NCI-H2107 (cell line): Measurements from ENCODE around the gene ATP2B2.

ENCODE experiments used
- DNase-seq: peaks from one replicate; lab custom pipeline; 2025; lab: John Stamatoyannopoulos, UW

Gene ATP2B2

DNA sequence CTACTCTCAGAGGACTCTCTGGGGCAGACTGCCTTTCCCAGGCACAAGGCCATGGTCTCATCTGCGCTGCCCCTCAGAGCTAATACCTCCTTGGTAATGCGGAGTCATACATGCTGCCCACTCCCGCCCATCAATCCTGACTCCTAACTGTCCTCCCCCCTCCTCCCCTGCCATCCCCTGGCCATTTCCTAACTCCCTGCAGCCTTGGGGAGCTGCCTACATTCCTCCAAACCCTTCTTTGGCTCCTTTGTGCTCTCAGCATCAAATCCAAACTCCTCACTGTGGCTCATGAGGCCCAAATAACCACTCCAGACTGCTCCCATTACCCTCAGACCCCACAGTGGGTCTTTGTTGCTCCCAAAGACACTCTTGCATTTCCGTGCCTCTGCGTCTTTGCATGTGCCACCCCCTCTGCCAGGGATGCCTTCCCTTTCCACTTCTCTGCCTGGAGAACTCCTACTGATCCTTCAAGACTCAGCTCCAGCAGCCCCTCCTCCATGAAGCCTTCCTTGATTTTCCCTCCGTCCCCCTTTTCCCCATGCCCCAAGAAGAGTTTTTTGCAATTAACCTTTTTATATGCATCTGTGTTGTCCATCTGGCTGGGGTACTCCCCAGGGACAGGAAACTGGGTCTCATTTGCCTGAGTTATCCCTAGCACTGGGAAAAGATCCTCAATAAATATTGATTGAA lies 5.5 kb upstream of the ATP2B2 start:
- no peak for DNase-seq

DNA sequence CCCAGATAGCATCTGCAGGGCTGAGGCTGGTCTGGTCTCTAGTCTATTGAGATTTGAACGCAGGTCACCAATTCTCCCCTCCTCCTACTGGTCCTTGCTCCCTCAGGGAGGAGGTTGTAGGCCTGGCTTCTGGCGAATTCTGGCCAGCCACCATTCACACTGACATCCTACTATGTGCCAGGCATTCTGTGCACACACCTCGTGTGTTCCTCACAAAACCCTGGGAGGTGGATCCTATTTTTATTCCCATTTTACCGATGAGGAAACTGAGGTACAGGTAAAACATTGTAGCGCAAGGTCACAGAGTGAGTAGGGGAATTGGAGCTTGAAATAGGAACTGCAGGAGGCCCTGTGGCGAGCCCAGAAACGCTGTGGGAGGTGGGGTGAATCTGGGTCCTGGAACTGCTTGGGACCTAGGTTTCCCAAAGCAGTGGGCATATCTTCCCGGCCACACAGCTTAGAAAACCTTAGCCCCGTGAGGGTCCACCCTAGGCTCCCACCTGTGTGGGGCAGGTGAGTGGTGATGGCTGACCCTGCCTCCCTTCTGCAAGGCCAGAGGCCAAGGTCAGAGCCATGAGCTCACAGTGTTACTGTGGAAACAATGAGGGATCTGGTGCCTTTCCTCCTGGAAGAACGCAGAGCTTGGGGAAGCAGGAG lies 4.8 kb upstream of the ATP2B2 start:
- no peak for DNase-seq

- no peak for DNase-seq
Observed at GRCh38 chr3:10509325-10509724, 3.9 kb upstream of the ATP2B2 start.

DNA sequence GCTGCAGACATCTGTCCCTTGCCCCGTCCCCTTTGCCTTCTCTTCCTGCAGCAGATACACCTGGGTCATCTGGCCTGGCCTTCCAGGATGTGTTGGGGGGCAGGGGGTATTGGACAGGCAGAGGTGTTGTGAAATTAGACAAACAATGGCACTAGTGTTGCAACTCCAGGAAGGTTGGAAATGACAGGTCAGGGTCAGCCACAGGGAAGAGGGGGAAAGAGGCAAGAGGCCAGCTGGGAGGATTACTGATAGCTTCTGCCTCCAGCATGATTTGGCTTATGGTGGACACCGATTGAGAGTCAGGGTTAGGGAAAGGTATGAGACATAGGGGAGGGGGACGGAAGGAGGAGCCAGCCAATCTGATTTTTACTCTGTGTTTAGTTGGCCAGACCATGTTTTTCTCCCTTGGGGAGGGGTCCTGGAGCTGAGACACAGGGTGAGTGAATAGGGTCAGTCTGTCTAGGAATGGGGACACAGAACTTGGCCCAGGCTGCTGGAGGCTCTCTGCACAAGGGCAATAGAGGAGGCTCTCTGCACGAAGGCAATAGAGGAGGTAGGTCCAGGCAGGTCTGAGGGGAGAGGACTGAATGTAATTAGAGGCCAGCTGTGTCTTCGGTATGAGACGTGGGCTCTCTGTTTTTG lies 3.4 kb upstream of the ATP2B2 start:
- no peak for DNase-seq

DNA sequence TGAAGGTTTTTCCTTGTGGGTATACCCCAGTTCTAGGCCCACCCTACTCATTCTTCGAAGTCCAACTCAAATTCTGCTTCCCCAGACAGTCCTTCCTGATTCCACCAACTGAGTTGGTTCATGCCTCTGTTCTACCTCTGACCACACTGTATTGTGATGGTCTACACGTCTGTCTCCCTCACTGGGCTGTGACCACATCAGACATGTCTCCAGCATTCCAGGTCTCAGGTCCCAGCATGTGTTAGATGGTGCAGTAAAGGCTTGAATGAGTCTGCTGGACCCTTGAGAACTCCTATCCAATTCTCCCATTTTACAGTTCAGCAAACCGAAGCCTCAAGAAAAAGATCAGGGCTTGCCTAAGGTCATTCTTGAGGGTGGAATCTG lies 2.8 kb upstream of the ATP2B2 start:
- DNase-seq, result no peak

DNA sequence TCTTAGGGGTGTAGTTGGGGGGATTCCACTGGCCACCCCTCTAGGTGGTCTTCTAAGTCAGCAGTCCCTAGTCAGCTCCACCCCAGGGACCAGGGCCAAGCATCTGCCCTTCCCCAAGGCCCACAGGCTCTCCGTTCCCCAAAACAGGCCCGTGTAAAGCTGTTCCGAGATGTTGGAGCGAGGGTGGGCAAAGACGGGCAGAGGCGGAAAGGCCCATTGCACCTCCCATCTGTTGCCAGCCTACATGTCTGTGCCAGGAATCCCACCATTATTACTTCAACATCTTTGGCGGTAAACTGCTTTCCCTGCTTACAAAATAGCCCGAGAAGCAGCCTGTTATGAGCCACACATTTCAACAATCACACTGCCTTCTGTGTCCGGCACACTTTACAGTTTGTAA lies 1.9 kb upstream of the ATP2B2 start:
- no peak for DNase-seq

- DNase-seq, result no peak
Observed at GRCh38 chr3:10506696-10507095, 1.3 kb upstream of the ATP2B2 start.

GRCh38 chr3:10505791-10506585 lies 602 bp upstream of the ATP2B2 start:
- no peak for DNase-seq

DNA sequence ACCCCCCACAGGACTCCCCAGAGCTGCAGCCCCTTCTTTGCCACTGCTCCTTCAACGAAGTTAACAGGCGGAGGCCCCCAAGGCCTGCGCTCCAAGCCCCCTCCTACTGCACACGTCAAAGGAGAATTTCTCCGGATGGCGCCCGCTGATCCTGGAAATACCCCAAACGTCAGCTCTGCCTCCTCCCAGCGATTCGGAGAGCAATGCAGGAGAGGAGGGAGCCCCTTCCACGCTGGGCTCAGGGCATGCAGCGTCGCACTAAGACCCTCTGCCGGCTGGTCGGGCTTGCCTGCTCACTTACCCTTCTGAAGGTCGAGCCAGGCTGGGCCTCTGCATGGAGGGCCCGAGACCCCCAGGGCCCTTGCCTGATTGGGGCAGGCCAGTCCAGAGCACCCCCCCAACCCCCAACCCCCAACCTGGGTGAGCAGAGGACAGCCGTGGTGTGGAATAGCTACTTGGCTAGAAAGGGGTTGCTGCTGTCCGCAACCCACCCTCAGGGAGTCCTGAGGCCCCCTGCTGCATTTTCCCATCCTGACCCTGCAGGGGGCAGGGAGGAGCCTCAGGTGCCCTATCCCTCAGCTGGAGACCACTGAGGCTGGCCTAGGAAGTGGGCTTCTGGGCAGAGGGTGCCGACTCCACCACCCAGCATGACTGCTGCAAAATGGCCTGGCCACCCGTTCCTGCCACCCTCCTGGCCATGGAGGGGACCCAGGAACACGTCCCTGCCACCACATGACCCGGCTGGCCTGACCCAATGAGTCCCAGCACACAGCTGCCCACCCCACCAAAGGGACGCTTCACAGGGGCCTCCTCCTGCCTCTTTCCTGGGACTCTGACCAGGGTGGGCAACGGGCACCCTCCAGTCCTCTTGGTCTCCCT lies 976 bp downstream of the ATP2B2 start:
- no peak for DNase-seq

DNA sequence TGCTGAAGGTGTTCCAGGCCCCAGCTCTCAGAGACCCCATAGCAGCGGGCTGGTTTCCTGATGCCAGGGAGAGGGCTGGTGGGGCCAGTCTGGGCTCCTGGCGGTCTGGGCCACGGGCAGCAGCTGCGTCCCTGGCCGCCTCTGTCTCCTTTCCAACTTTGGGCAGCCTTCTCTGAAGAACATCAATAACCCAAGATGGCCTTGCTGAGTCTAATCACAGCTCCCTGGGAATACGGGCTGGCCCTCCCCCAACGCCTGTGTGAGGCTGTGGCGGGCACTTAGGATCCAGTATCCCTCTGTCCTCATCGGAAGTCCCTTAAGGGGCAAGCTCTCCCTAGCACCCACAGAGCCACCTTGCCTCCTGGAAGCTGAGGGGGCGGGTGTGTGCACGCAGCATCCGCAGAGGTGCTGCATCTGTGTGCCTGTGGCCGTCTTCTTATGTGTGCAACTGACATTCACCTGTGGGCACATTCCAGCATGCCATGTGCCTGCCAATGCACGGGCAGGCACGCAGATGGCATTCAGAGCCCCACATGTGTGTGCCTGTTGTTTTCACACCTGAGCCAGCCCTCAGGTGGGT lies 2.1 kb downstream of the ATP2B2 start:
- DNase-seq, result no peak

DNA sequence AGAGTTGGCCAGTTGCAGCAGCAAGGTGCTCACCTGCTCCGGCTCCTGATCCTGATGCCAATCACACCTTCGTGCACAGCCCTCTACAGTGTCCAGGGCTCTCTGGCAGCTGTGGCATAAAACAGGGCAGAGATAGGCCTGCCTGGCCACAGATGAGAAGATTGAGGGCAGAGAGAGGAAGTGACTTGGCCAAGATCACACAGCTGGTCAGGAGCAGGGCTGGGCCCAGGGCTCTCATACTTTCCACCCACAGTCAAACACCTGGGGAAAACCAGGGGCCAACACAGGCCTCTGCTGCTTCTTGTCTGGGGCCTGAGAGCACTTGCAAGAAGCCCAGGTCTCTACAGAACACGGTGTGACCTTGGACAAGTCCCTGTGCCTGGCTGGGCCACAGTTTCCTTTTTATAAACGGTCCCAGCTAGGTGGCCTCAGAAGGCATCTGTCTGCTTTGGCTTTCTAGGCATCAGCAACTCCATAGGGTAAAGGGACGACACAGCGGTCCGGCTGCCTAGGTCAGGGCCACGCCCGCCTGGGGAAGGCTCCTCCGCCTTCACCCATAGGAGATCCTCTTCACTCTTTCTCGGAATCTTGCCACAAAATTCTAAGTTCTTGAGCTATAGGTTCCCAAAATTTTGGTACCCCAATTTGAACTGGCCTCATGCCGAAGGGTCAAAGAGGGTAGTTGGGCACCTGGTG lies 3.1 kb downstream of the ATP2B2 start:
- no peak for DNase-seq

GRCh38 chr3:10501664-10502052 lies 3.7 kb downstream of the ATP2B2 start:
- no peak for DNase-seq

DNA sequence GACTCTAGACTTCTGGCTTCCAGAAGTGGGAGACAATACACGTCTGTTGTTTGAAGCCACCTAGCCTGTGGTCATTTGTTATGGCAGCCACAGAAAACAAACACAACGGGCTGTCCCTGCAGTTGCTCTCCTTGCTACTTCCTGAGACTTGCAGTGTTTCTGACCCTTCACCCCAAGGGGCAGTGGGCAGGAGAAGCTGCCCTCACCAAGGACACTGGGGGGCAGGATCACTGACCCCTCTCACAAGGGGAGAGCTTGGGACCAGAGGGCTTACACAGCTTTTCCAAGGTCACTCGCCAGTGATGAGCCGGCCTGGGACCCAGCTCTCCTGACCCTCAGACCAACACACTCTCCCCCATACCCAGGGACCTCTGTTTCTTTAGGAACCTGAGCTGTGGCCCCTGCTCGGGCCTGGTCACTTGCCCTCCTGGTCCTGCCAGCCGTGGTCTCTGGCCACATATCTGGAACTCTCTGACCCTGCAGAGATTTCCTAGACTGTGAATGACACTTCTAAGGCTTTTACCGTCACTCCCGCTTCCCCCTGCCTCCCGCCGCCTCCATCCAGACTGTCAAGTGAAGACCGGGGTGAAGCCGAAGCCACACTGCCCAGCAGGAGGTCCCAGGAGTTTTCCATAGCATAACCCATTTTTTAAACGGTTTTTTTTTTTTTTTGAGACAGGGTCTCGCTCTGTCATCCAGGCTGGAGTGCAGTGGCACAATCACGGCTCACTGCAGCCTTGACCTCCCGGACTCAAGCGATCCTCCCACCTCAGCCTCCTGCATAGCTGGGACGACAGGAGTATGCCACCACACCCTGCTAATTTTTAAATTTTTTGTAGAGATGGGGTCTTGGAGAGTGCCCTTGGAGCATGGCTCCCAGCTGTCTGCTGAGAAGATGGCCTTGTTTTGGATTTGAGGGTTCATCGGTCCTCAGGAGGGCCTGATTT lies 4.4 kb downstream of the ATP2B2 start:
- no peak for DNase-seq

GRCh38 chr3:10498271-10498670 lies 7.1 kb downstream of the ATP2B2 start:
- DNase-seq, result no peak

GRCh38 chr3:10497439-10497838 lies 7.9 kb downstream of the ATP2B2 start:
- DNase-seq, result no peak

DNA sequence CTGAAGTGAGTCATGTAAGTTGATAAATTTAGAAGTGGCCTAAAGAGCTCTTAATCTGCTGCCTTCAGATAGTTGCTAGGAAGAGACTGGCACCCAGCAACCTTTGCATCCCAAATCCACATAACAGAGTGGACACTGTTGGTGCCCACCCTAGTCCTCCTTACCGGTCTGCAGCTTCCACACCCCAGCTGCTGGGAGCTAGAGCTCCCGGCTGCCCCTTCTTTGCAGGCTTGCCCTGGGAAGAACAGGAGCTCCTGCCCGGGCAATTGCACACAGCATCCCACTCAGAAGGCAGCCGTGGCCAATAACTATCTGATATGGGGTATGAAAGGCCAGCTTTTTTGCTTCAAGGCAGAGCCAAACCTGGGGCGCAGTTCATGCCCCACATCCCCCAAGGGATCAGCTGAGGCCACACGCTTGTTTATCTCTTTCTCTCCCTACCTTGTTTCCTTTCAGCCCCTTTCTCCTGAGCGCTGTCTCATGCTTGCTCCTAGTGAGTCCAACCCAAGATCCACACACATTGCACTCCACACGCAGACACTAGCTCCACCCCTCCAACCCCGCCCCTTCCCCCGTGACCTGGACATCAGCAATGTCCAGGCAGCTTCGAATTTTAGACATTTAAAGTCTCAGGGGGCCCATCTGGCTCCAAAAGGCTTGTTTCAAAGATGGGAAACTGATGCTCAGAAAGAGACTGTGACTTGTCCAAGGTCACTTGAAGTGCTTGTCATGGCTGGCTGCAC lies 9.1 kb downstream of the ATP2B2 start:
- DNase-seq, result no peak

DNA sequence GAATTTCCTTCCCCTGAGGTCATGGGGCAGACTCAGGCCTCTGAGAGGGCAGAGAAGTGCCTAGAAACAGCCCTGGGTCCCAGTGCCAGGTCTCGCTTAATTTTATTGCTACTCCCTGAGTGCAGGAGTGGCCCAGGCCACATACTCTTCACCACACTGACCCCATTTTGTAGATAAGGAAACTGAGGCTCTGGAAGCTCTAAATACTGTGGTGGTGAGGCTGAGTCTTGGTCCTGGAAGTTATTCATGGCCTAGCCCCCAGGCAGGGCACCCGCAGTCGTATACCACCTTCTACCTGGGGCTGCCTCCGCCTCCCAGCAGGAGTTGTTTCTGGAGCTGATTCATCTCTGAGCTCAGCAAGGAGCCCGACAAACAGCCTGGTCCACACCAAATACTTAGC lies 9.8 kb downstream of the ATP2B2 start:
- DNase-seq, result no peak

GRCh38 chr3:10495003-10495402 lies 10.4 kb downstream of the ATP2B2 start:
- DNase-seq, result no peak

DNA sequence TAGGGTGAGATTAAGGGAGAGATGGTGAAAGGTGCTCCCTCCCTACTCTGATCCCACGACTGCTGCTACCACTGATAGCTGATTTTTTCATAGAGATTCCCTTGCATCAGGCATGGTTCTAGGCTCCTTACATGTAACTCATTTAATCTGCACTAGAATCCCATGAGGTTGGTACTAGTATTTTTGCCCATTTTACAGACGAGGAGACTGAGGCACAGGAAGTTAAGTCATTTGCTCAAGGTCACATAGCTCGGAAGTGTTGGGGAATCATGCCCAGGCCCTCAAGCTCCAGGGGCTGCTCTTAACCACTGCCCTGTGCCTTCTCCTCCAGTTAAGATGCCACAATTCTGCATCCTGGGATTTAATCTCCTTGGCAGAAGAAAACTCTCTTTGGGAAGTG lies 11.2 kb downstream of the ATP2B2 start:
- no peak for DNase-seq
